CD4-positive, alpha-beta T cell treated with Interleukin-12 subunit alpha and Interleukin-12 subunit beta, for 1 hour (primary cell): Measurements from ENCODE around the gene KRT4.

Source experiments
- DNase-seq: peaks from one replicate; pipeline ENCODE4 v3.0.0-alpha.2; 2020

KRT4 gene

DNA sequence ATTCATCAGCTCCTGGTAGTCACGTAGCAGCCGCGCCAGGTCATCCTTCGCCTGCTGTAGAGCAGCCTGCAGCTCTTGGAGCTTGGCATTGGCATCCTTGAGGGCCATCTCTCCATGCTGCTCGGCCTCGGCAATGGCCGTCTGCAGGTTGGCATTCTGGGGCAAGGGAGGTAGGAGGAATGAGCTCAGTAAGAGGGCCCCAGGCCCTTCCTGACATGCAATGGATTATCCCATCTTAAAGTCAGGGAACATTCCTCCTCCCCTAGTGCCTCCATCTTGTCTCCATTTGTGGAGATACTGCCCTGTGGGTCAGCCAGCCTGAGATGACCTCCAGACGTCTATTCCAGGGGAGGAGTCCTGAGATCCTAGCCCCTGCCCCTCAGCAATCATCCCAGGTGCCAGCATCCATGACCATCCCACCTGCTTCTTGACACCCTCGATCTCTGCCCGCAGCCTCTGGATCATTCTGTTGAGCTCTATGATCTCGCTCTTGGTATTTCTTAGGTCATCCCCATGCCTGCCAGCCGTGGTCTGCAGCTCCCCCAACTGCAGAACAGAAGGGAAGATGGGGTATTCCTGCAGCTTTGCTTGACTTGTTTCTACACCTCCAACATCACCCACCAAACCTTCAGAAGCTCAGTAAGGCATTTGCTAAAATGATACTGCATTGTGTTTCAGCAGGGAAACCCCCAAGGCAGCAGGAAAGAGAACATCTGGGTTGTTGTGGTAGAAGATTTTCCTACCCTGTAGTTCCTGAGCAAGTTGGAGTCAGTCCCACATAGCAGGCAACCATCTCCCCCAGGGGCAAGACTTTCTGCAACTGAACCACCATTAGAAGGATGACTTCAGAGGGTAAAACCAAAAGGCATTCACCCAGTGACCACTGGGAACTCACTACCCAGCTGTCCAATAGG, 22.4 kb downstream of the KRT4 start:
- DNase-seq, result no peak

DNA sequence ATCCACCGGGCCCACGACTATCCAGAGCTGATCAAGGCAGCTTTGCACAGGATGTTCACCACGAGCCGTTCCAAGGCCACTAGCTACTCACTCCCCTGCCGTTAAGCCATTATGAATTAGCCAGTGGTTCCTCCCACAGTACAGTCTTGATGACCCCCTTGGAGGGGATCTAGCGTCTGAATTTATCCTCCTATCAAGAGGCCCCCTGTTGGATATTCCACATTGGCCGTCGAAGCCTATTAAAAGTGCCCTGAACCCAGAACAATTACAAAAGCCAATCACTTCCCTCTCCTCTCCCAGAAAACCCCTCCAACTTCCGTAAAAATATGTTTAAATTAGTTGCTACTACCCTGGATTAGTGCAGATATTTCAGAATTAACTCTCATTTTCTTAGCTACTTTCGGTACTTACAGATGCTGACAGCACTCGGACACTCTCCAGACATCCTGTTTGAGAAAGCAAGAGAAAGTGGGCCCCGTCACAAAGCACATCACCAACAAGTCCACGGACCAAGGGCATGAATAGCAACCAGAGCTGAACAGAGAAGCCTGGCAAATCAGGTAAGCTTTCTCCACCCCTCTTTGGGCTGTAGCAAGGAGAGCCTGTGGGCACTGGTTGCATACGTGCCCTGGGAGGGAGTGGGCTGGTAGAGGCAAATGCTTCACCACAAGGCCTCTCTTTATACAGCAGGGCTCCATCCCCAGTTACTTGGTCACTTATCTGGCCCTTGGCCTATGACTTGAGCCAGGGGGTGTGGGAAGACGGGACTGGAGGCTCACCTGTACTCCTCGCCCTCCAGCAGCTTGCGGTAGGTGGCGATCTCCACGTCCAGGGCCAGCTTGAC, 23.3 kb downstream of the KRT4 start:
- DNase-seq, result no peak

DNA sequence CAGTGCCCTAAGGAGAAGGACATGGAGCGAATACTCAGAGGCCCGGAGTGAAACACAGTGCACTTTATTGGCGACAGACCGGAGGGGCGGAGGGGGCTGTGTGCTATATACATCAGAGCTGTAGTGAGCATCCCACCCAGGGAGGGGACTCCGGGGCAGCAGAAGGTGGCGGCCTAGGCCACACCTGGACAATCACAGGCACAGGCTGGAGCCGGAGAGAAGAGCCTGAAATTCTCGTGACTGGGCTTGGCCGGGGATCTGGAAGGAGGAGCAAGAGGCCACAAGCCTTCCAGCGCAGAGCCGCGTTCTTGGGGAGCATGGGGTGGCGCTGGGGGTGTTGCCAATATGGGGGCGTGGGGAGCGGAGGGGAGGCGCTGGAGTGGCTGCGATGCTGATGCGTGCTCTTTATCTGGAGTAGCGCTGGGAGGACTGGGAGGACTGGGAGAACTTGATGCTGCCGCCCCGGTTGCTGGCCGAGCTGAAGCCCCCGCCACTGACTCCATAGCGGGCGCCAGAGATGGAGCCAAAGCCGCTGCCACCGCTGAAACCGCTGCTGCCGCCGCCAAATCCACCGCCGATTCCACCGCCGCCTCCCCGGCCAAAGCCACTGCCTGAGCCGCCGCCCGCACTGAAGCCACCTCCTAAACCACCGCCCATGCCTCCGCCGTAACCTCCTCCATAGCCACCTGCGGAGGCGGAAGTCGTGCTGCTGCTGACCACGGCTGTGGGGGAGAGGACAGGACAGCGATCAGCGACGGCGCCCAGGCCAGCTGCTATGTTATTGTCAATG, 24.1 kb downstream of the KRT4 start:
- DNase-seq, result no peak

DNA sequence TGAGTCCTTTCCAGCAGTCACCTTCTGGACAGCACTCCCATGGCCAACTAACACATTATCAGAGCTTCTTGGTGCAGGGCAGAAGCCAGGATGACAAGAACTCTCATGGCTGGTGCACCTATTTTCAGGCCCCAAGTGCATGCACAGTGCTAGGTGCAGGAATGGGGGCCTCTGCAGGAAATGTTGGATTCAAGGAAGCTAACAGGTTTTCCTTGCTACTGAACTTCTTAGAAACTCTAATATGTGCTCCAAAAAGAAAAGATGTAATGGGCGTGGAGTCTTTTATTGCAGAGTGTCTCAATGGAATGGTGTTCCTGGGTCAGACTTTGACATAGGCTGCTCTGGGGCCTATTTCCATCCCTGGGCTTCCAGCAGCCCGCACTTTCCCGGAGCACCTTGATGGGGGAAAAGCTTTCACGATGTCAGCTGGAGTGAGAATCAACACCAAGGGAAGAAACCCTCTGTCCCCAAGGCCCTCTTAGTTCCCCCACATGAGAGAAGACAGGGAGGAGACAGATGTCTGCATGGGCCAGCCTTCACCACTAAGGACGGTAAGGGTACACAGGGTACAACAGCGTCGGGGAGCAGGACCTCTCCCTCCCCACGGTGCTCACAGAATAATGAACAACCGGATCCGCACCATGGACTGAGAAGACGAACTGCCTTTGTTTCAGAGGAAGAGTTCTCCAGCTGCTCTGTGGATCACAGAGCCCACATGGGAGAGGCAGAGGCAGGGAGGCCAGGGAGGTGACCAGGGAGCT, 24.9 kb downstream of the KRT4 start:
- DNase-seq, result no peak

DNA sequence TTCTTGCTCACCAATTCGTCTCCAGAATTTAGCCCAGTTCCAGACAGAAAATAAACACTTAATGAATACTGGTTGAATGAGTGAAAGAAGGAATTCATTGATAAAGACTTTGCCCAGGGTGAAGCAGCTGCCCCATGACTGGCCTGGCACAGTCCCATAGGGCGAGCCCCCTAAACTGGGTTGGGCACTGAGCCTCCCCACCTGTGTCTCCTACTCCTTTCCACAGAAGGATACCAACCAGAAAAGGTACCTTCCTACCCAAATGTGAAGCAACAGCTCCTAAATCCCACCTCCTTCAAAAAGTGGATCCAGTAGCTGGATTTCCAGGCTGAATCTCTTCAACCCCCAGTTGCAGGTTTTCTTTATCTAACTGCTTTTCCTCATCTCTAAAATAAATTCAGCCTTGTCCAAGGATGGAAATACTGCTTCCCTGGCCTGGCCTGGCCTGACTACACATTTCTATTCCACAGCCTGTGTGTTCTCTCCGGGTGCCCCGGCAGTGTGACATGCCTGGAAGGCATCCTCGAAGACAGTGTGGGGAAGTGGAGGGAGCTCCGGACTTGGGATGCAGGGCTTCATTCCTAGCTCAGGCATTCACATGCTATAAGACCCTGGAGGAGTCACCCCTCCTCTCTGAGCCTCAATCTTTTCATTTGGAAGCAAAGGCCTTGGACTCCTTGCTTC, 25.6 kb downstream of the KRT4 start:
- DNase-seq, result no peak

DNA sequence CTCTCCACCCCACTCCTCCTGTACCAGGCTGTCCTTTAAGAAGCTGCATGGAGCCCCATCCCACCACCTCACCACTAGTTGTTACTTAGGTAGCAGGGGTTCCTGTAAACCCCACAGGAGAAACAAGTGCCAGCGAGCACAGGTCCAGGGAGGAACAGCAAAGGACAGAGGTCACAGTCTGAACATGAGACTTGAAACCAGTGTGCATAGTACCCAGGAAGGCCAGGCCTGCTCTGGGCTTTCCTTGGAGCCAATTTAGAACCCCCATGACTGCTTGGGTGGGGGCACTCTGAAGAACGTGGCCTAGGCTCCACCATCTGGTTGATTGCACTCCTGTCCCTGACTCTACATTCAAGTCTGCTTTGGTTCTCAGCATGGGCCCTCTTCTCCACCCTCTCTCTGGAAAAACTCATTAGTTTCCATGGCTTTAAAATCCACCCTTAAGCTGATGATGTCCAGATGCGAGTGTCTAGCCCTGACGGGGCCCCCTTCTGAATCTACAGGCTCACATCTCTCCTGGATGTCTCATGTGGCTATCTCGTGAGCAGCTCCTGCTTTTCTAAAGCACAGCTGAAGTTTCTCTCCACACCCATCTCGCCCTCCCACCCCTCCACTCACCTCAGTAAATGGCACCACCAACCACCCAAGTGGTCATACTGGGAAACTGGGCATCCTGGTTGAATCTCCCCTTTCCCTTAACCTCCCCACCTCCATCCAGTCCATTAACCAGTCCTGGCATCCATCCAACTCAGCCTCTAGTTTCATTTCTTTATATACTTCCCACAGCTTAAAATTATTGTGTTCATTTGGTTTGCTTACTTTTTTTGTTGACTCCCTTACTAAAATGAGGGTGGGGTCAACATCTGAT, 26.4 kb downstream of the KRT4 start:
- no peak for DNase-seq

DNA sequence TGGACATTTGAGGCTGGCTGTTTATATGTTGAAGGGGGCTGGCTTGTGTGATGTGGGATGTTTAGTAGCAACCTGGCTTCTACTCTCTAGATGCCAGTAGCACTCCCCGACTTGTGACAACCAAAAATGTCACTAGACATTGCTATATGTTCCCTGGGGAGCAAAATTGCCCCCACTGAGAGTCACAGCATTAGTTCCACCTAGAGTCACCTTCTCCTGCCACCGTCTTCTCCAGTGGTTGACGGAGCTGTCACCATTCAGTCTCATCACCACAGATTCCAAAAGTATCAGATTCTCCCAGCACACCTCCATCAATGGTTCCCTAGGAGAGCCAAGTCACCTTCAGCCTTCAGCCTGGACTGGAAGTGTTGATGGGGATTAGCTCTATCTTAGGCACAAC, 29.0 kb downstream of the KRT4 start:
- DNase-seq, result no peak

DNA sequence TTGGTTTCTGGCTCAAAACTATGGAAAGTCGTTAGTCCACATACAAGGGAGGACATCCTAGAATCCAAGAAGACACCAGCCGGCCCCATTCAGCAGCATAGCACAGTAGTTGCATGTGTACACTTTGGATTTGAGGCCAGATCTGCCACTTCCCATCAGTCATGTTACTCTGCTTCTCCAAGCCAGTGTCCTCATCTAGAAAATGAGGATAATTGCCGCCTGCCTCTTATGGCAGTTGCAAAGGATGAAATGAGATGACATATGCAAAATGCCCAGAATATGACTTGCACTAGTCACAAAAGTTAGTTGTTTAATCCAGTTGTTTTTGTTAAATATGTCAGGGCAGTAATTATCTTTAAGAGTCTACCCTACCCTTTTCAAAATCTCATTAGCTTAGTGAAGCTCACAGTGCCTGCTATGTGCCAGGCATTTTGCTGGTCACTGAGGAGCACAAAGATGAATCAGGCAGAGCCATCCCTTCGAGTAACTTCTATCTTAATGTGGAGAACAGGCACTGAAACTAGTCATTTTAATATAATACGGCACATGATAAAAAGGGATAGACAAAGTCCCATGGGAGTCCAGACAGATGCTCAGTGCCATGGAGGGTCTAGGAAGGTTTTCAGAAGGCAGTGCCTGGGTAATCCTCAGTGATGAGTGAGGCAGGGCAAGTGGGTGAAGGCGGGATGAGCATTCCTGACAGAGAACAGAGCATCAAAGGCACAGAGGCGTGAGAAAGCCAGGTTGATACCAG, 30.2 kb downstream of the KRT4 start:
- DNase-seq, result no peak

DNA sequence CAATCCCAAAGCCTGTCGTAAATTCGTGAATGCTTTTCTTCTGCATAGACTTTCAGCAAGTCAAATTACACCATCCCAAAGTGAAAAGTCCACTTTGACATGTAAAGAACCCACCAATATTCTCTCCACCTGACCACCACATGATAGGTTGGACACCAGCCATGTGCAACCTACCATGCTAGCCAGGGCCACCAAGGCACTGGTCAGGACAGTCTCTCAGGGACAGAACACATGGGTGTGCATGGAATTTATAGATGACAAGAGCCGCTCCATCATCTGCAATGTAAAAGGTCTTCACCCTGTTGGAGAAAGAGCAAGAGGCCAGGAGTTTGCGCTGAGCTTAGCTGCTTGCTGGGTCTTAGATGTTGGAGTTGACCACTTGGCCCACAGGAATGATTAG, 31.4 kb downstream of the KRT4 start:
- DNase-seq, result no peak

DNA sequence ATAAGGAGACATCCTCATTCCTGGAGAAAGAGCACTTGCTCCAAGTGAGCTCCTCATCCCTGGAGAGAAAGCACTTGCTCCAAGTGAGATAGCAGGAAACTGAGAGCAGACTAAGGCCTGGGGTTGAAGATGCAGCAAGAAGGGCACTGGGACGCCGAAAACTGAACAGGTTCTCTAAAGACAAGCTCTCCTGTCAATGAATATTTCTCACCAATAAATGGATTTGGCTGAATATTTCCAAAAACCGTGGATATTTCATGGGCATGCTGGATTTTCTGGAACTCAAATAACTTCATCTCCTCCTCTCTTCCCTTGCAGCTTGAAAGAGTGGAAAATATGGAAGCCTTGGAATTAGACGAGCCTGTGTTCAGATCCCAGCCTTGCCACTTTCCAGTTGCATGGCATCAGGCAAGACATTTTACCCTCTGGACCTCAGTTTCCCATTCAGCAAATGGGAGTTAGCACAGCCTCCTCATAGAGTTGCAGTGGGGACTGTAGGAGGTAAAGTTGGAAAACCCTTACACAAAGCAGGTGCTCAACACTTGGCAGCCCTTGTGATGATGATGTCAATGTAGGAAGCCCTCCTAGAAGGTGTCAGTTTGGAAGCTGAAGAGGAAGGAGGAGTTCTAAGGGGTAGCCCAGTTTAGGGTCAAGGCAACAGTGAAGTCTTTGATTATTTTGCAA, 32.4 kb downstream of the KRT4 start:
- no peak for DNase-seq

DNA sequence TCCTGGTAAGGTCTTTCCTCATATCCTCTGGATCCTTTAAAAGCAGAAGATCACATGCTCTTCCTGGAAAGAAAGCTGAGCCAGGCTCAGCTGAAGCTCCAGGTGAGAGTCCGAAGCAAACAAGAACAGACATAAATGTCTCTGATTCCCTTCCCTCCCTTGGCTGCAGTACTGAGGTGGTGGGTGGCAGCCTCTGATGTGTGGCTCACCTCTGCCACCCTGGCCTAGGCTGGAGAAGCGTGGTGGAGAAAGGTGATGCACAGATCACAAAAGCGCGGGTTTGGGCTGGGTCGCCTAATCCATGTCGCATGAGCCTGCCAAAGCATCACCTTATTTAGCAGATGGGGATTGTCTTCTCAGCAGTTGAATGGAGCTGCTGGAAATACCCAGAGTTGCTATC, 34.0 kb downstream of the KRT4 start:
- DNase-seq, result no peak

DNA sequence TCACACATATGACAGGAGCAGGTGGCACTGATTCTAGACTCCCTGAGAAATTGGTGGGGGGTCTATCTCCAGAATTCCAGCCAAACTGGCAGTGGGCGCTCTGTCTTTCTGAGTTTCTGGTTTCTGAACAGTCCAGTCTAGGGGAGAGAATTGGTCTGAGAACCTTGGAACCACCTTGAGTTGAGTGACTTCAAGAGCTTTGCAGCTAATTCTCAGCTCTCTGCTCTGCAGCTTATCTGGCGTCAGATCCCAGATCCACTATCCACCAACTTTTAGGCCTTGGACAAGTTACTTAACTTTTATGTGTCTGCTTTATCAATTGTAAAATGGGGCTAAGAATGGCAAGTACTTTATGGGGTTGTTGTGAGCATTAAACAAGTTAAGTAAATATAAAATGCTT, 35.1 kb downstream of the KRT4 start:
- DNase-seq, result no peak

DNA sequence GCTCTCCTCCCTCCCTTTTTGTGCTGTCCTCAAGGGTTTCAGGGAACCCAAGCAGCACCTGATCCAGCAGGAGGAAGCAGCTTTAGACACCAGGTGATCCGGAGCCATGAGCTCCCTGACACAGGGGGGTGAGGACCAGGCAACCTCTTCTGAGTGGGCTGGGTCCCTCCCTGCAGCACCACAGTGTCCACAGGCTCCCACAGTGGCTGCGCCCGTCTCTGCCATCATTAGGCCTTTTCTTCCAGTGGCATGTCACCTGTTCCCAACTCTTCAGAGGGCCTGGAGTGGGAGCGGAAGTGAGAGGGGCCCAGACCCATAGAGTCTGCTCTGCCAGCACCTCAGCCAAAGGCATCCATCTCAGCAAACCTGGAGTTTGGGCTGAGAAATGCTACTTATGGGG, 36.4 kb downstream of the KRT4 start:
- DNase-seq, result no peak

DNA sequence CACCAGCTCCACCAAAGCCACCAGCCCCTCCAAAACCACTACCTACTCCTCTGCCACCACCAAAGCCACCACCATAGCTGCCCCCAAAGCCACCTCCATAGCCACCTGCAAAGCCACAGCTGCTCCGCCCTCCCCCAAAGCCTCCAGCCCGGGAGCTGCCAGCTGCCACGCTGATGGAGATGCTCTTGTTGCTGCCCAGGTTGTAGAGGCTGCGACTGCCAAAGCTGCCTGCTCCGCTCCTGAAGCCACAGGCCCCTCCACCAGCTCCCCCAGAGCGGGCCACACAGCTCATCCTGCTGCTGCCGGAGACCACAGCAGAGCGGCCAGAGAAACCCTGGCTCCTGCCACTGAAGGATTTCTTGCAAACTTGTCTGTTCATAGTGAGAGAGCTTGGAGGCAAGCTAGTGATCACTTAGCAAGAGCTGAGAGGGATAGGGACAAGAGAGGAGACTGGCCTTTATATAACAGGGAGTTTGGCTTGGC, 37.0 kb downstream of the KRT4 start, which contains the start of gene KRT76:
Gene KRT76, minus strand, starts transcription at position 433 of the 483 bp plus-strand sequence. Its CDS starts 54 bp downstream, at position 379.
- no peak for DNase-seq

DNA sequence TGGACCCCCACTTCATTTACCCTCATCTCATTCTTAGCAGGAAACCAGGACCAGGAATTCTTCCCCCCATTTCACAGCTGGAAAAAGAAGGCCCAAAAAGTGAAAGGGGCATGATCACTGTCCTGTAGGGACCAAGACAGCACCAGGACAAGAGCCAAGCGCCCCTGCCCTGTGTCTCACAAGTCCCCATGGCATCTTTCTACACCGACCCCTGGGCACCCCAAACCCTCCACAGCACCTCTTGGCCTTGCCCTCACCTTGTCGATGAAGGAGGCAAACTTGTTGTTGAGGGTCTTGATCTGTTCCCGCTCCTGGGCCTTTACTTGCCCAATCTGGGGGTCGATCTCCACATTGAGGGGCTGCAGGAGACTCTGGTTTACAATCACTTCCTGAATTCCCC, 37.5 kb downstream of the KRT4 start:
- DNase-seq, result no peak

DNA sequence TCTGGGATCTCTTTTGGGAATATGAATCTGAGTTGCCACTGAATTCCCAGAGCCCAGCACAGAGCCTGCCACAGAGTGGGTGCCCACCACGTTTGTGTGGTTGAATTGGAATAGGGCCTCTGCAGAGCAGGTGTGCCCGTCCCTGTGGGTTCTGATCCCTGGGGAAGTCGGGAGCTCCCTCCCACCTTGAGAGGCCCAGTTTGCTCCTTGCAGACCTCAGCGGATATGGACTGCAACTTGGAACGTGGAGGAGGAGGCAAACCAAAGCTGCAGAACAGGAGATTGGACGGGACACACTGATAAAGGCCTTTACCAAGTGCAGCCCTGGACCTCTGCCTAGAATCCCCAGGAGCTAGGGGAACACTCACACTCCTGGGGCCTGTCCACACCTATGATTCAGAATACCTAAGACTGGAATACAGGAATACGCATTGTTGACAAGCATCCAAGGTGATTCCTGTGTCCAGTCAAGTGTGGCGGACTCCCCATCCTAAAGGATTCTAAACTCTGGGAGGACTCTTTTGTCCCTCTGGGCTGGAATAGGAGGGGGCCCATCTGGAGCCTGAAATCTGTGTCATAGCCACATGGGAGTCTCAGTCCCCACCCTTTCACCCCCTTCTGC, 39.2 kb downstream of the KRT4 start:
- no peak for DNase-seq

DNA sequence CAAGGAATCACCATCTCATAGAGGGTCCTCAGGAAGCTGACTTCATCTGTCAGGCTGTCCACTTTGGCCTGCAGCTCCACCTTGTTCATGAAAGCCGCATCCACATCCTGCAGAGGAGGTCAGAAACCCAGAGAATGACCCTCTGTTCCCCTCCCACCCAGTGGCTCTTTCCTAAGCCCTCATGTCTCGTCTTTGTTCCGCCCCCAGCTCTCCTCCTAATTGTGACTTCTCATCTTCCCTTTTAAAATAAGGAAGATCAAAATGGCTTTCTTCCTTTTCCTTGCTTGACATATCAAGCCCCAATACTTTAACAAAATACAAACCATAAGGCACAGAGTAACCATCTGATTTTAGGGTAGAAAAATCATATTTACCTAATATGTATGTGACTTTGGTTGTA, 41.1 kb downstream of the KRT4 start:
- no peak for DNase-seq

DNA sequence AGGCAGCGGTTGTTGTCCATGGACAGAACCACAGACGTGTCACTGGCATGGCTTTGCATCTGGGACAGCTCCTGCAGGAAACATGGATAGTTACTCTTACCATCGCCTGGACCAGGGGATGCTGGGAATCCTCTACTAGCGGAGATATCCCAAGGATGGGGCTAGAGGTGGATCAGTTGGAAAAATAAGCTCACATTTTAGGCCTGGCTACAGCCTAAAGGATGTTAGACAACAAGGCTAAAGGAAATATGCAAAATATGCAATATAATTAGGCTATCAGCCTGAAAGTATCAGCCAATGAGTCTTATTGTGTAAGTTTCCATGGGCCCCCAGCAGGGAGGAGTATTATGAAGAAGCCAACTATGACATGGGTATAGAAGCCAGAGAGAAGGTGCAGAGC, 41.7 kb downstream of the KRT4 start:
- no peak for DNase-seq

DNA sequence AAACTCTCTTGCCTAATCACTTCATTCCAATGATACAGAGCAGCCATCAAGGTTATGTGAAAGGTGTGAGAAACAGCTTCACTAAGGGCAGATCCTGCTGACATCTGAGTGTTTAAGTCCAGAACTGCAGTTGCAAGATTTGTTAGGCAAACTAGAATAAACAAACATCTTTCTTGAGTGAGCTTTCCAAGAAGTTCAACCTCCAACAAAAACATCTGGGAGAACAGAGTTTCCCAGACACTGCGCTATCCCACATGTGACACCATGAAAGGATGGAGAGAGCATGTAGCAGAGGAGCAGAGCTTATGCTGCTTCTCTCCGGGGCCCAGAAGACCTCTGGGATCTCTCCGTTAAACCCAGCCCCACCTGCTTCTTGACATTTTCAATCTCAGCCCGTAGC, 42.4 kb downstream of the KRT4 start:
- no peak for DNase-seq
